ENCODE measurements around the gene SYT15.
"Not testable (repeated sequence)": the region's sequence is repeated elsewhere in the genome, so short reads cannot be mapped to it uniquely, and the experiment has no call there.

Gene SYT15

DNA sequence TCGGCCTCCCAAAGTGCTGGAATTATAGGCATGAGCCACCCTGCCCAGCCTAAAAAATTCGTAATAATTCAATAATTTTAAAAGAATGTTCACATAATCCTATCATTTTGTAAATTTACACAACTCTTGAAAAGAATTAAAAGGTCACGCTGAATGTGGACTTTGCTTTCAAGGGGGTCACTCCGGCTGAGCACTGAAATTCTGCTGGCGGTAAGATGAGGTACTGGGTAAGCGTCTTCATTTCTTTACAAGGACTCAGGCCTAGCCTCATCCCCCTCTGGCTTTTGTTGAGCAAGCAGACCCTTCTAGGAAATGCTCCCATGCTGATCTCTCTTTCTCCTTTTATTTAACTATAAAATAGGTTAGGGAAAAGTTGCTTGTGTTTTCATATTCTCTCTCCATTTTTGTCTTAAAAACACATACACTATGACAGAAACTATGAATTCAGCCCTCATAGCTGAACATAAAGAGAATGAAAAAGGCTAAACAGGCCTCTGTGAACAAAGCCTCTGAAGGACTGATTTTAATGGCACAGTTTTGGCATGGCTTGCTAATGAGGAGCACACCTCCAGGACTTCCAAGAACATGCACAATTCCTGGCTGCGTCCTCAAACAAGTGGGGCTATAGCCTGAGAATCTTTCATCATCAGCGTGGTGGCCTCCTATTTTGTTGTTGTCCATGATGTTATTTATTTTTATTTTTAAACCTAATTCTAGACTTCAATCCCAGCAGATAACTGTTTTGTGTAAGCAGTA lies 45.1 kb downstream of the SYT15 start:
- H3K9ac ChIP-seq (ENCODE audit: low read length); H4K5ac ChIP-seq (ENCODE audit: low read length); H3K4me2 ChIP-seq (ENCODE audit: low read length); H2AK5ac ChIP-seq (ENCODE audit: low read length); H3K18ac ChIP-seq (ENCODE audit: low read length); H2BK15ac ChIP-seq (replicated peaks; ENCODE audit: low read depth); DNase-seq; H2BK5ac ChIP-seq (ENCODE audit: low read length); H2BK120ac ChIP-seq (ENCODE audit: low read depth, low read length); H3K4ac ChIP-seq (ENCODE audit: low read depth, low read length); H3K23ac ChIP-seq (ENCODE audit: low read length); H3K4me1 ChIP-seq (ENCODE audit: control insufficient read depth, low read depth, low read length); H3K79me1 ChIP-seq (ENCODE audit: low read length); H3K36me3 ChIP-seq (ENCODE audit: control insufficient read depth, insufficient read depth, low read length); H3K4me3 ChIP-seq (ENCODE audit: low read length); H4K8ac ChIP-seq (ENCODE audit: low read depth, low read length); H3K79me2 ChIP-seq (ENCODE audit: control insufficient read depth, insufficient read depth, low read length); H3K27ac ChIP-seq (ENCODE audit: low read depth, low read length); H3K27me3 ChIP-seq (ENCODE audit: insufficient read depth, low read length, poor library complexity); H3K56ac ChIP-seq (ENCODE audit: low read length): not testable (repeated sequence)
- no CpG with 5 or more reads among the region's 8 CpGs for WGBS (ENCODE audit: extremely low coverage, insufficient coverage, low lambda C conversion rate)

DNA sequence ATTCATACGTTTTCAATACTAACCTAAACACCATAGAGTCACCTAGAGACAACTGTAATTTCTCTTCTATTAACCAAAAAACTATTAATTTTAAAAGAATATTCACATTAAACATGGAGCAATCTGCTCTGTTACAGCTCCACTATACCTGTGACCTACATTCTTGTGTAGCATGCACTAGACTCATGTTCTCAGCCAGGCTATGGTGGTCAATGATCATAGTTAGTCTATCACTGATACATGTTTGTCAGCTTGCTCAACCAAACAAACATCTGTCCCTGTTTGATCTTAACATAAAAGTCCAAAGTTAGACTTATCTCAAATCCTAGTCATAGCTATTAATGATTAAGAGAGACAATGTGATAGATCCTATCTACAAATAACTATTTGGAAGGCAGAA lies 50.9 kb downstream of the SYT15 start:
- not testable (repeated sequence) for H3K79me2 ChIP-seq (ENCODE audit: control insufficient read depth, insufficient read depth, low read length); H3K23ac ChIP-seq (ENCODE audit: low read length); H2AK5ac ChIP-seq (ENCODE audit: low read length); H3K4me2 ChIP-seq (ENCODE audit: low read length); H3K4me3 ChIP-seq (ENCODE audit: low read length); H2BK5ac ChIP-seq (ENCODE audit: low read length); H4K5ac ChIP-seq (ENCODE audit: low read length); H3K27ac ChIP-seq (ENCODE audit: low read depth, low read length); H3K79me1 ChIP-seq (ENCODE audit: low read length); H2BK120ac ChIP-seq (ENCODE audit: low read depth, low read length); H3K9ac ChIP-seq (ENCODE audit: low read length); H2BK15ac ChIP-seq (replicated peaks; ENCODE audit: low read depth); H3K4me1 ChIP-seq (ENCODE audit: control insufficient read depth, low read depth, low read length); H3K4ac ChIP-seq (ENCODE audit: low read depth, low read length); DNase-seq; H3K27me3 ChIP-seq (ENCODE audit: insufficient read depth, low read length, poor library complexity); H3K18ac ChIP-seq (ENCODE audit: low read length); H3K36me3 ChIP-seq (ENCODE audit: control insufficient read depth, insufficient read depth, low read length); H4K8ac ChIP-seq (ENCODE audit: low read depth, low read length); H3K56ac ChIP-seq (ENCODE audit: low read length)
- no CpG with 5 or more reads among the region's 1 CpG for WGBS (ENCODE audit: extremely low coverage, insufficient coverage, low lambda C conversion rate)

DNA sequence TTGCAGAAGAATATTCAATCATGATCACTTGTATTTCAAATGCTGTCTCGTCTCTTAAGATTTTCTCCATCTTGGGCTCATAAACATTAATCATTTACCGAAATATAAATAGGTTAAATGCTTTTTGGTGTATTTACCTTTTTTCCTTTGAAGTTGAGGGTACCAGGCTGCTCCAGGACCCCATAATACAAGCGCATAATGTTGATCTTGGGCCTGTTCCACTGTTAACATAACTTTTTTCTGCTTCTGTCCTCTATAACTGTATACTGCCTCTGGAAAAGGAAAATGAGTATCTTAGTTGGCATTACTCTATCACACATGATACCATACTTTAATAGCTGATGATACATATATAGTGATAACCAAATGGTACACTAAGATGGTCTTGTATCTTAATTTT lies 51.9 kb downstream of the SYT15 start:
- H3K4me3 ChIP-seq (ENCODE audit: low read length); H2AK5ac ChIP-seq (ENCODE audit: low read length); H2BK15ac ChIP-seq (replicated peaks; ENCODE audit: low read depth); H3K27me3 ChIP-seq (ENCODE audit: insufficient read depth, low read length, poor library complexity); H3K27ac ChIP-seq (ENCODE audit: low read depth, low read length); H3K9ac ChIP-seq (ENCODE audit: low read length); H3K4me2 ChIP-seq (ENCODE audit: low read length); H3K23ac ChIP-seq (ENCODE audit: low read length); H4K5ac ChIP-seq (ENCODE audit: low read length); H3K79me2 ChIP-seq (ENCODE audit: control insufficient read depth, insufficient read depth, low read length); H3K56ac ChIP-seq (ENCODE audit: low read length); H3K4me1 ChIP-seq (ENCODE audit: control insufficient read depth, low read depth, low read length); H3K36me3 ChIP-seq (ENCODE audit: control insufficient read depth, insufficient read depth, low read length); H3K4ac ChIP-seq (ENCODE audit: low read depth, low read length); H2BK5ac ChIP-seq (ENCODE audit: low read length); H4K8ac ChIP-seq (ENCODE audit: low read depth, low read length); DNase-seq; H2BK120ac ChIP-seq (ENCODE audit: low read depth, low read length); H3K18ac ChIP-seq (ENCODE audit: low read length); H3K79me1 ChIP-seq (ENCODE audit: low read length): not testable (repeated sequence)
- WGBS (ENCODE audit: extremely low coverage, insufficient coverage, low lambda C conversion rate) = no CpG with 5 or more reads among the region's 3 CpGs

DNA sequence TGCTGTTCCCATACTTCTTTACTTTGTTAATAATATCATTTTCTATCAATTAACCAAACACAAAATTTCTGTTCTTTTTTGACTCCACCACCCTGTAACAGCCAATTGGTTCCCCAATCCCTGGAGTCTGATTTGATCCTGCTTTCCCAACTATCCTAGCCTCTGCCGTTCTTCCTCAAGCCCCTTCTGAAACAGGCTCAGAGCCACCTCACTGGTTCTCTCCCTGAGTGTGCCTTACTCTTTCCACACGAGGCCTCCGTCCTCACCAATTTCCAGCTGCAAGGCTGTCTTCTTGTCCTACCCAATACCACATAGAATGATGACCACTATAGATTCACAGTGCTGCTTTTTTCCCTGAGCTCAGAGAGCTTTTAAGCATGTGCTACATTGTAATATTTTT lies 52.8 kb downstream of the SYT15 start:
- H3K4ac ChIP-seq (ENCODE audit: low read depth, low read length); DNase-seq; H3K23ac ChIP-seq (ENCODE audit: low read length); H2BK5ac ChIP-seq (ENCODE audit: low read length); H4K8ac ChIP-seq (ENCODE audit: low read depth, low read length); H2AK5ac ChIP-seq (ENCODE audit: low read length); H3K4me1 ChIP-seq (ENCODE audit: control insufficient read depth, low read depth, low read length); H4K5ac ChIP-seq (ENCODE audit: low read length); H3K9ac ChIP-seq (ENCODE audit: low read length); H3K79me1 ChIP-seq (ENCODE audit: low read length); H3K79me2 ChIP-seq (ENCODE audit: control insufficient read depth, insufficient read depth, low read length); H3K18ac ChIP-seq (ENCODE audit: low read length); H3K4me3 ChIP-seq (ENCODE audit: low read length); H3K36me3 ChIP-seq (ENCODE audit: control insufficient read depth, insufficient read depth, low read length); H3K56ac ChIP-seq (ENCODE audit: low read length); H3K27me3 ChIP-seq (ENCODE audit: insufficient read depth, low read length, poor library complexity); H3K4me2 ChIP-seq (ENCODE audit: low read length); H2BK15ac ChIP-seq (replicated peaks; ENCODE audit: low read depth); H3K27ac ChIP-seq (ENCODE audit: low read depth, low read length); H2BK120ac ChIP-seq (ENCODE audit: low read depth, low read length): not testable (repeated sequence)
- WGBS (ENCODE audit: extremely low coverage, insufficient coverage, low lambda C conversion rate) = no CpG with 5 or more reads among the region's 3 CpGs

DNA sequence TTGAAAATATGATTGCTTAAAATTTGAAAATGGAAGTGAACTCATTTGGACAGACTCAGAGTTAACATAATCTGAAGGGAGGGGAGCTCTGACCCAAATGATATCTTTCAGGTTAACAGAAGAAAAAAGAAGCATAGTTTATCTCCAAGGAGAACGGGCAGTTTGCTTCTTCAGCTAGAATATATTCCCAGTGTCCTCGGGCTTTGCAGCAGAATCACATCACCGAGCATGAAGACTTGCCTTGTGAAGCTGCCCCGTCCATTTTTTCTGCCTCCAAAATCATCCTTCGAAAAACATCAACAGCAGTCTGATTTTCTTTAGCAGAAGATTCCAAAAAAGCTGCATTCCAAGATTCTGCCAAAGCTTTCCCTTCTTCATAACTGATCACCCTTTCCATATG lies 55.8 kb downstream of the SYT15 start:
- not testable (repeated sequence) for H3K4me1 ChIP-seq (ENCODE audit: control insufficient read depth, low read depth, low read length); H4K8ac ChIP-seq (ENCODE audit: low read depth, low read length); H3K27me3 ChIP-seq (ENCODE audit: insufficient read depth, low read length, poor library complexity); H2AK5ac ChIP-seq (ENCODE audit: low read length); H2BK15ac ChIP-seq (replicated peaks; ENCODE audit: low read depth); H3K9ac ChIP-seq (ENCODE audit: low read length); H3K79me1 ChIP-seq (ENCODE audit: low read length); H3K23ac ChIP-seq (ENCODE audit: low read length); H3K18ac ChIP-seq (ENCODE audit: low read length); H3K56ac ChIP-seq (ENCODE audit: low read length); H3K79me2 ChIP-seq (ENCODE audit: control insufficient read depth, insufficient read depth, low read length); H3K4me3 ChIP-seq (ENCODE audit: low read length); H3K36me3 ChIP-seq (ENCODE audit: control insufficient read depth, insufficient read depth, low read length); H3K27ac ChIP-seq (ENCODE audit: low read depth, low read length); H4K5ac ChIP-seq (ENCODE audit: low read length); H3K4me2 ChIP-seq (ENCODE audit: low read length); H2BK5ac ChIP-seq (ENCODE audit: low read length); H2BK120ac ChIP-seq (ENCODE audit: low read depth, low read length); H3K4ac ChIP-seq (ENCODE audit: low read depth, low read length); DNase-seq
- no CpG with 5 or more reads among the region's 5 CpGs for WGBS (ENCODE audit: extremely low coverage, insufficient coverage, low lambda C conversion rate)

DNA sequence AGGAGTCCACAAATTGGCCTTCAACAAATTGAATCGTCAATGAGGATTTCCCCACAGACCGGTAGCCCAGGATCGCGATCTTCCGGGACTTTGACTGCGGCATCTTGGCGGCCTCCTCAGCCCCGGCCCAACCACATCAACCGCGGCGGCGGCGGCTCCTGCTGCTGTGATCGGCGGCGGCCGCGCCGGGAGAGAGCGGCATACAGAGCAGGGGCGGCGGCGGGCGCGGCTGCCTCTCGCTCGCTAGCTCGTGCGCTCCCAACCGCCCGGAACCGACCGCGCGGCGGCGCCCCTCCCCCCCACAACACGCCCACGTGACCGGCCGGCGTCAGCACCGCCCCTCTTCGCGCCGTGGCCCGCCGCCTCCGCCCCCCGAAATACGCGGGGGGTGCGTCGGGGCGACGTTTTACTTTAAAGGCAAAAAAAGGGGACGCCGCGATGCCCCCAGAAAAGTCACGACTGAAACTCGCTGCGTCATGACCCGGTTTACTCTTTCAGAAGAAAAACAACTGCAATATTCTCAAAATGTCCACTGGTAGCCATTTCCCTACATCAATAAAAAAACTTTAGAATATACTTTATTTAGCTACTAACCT lies 56.5 kb downstream of the SYT15 start:
- H2BK5ac ChIP-seq (ENCODE audit: low read length); H3K27me3 ChIP-seq (ENCODE audit: insufficient read depth, low read length, poor library complexity); H3K18ac ChIP-seq (ENCODE audit: low read length); H3K56ac ChIP-seq (ENCODE audit: low read length); H4K5ac ChIP-seq (ENCODE audit: low read length); H3K27ac ChIP-seq (ENCODE audit: low read depth, low read length); H2AK5ac ChIP-seq (ENCODE audit: low read length); H3K9ac ChIP-seq (ENCODE audit: low read length); H2BK120ac ChIP-seq (ENCODE audit: low read depth, low read length); H3K79me2 ChIP-seq (ENCODE audit: control insufficient read depth, insufficient read depth, low read length); H3K36me3 ChIP-seq (ENCODE audit: control insufficient read depth, insufficient read depth, low read length); H3K79me1 ChIP-seq (ENCODE audit: low read length); H3K4me1 ChIP-seq (ENCODE audit: control insufficient read depth, low read depth, low read length); H3K4me2 ChIP-seq (ENCODE audit: low read length); H3K4me3 ChIP-seq (ENCODE audit: low read length); H2BK15ac ChIP-seq (replicated peaks; ENCODE audit: low read depth); H3K4ac ChIP-seq (ENCODE audit: low read depth, low read length); H4K8ac ChIP-seq (ENCODE audit: low read depth, low read length); H3K23ac ChIP-seq (ENCODE audit: low read length); DNase-seq: not testable (repeated sequence)
- no CpG with 5 or more reads among the region's 63 CpGs for WGBS (ENCODE audit: extremely low coverage, insufficient coverage, low lambda C conversion rate)
